ENCODE measurements around the gene VGF.
A peak's percentile ranks its signal among the peaks of the same experiment; 100 is the strongest.

The VGF gene

DNA sequence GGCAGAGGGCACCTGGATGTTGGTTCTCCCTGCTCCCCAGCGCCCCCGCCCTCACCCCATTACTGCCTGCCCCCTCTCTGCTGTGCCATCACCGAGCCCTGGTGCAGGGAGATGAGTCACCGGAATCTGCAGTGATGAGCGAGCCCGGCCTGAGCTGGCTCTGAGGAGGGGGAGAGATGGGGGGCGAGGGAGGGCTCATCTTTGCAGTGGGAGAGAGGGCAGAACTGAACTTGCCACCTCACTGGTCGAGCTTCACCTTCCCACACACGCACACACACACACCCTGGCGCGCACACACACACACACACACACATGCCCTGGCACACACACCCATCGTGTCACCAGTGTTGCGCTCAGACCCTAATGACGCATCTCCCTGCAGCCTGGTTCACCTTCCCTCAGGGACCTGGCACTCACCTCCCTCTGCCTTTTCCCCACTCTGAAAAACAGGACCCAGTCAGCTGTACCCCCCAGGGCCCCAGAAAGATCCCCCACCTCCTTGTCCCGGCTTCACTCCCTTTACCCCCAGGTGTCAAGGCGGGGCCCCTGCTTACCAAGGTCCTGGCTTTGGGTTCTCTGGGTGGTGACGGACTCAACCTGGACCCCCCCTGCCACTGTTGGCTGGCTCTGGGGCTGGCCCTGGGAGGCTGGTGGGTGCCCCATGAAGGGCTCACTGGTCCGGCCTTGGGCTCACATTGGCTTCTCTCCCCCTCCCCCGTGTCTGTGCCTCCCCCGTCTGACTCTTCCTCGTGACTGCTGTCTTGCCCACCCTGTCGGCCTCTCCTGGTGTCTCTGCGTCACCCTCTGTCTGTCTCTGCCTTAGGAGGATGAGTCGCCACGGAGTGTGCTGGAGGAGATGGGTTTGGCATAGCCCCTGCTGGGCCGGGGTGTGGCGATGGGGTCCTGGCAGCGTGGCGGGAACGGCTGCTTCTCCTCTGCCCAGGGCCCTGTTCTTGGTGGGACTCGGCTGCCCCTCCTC is 5.4 kb downstream of the VGF start:
- H3K4me3 ChIP-seq (ENCODE audit: low read depth, low read length) = no peak overlapping the region

DNA sequence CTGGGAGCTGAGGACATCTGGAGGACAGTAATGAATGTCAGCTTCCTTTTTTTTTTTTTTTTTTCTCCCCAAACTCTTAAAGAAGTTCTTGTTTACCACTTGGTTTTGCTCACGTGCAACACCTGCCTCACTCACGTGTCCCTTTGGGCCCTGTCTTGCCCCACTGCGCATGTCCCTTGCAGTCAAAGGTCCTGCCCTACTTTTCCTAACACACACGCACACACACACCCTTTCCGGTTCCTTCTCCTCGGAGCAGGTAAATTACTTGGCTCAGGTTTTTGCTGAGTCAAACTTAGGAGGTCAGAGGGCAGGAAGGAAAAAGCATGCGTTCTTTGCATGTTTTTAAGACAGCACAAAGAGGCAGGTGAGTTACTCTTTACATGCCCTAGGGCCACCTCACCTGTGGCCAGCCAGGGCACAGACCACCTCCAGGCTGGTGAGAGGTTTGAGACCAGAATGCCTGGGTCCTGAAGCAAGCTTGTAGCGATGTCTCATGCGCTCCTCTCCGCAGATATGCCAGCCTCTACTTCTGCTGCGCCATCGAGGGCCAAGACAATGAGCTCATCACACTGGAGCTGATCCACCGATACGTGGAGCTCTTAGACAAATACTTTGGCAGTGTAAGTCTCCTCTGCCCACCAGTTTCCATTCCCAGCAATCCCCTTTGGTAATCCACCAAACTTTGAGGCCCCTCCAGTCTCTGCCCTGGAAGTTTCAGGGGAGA is 8.3 kb downstream of the VGF start:
- TF ChIP-seq, protein P1, sequence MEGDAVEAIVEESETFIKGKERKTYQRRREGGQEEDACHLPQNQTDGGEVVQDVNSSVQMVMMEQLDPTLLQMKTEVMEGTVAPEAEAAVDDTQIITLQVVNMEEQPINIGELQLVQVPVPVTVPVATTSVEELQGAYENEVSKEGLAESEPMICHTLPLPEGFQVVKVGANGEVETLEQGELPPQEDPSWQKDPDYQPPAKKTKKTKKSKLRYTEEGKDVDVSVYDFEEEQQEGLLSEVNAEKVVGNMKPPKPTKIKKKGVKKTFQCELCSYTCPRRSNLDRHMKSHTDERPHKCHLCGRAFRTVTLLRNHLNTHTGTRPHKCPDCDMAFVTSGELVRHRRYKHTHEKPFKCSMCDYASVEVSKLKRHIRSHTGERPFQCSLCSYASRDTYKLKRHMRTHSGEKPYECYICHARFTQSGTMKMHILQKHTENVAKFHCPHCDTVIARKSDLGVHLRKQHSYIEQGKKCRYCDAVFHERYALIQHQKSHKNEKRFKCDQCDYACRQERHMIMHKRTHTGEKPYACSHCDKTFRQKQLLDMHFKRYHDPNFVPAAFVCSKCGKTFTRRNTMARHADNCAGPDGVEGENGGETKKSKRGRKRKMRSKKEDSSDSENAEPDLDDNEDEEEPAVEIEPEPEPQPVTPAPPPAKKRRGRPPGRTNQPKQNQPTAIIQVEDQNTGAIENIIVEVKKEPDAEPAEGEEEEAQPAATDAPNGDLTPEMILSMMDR (IDR thresholded peaks at IDR 0.05; ENCODE audit: low read depth, low read length, missing control alignments) = no peak
- DNase-seq (ENCODE audit: low read depth) = no peak
- H3K4me3 ChIP-seq (ENCODE audit: low read depth, low read length) = no peak overlapping the region

More for the DNA sequence above, 5.4 kb downstream of the VGF start:
- DNase-seq (ENCODE audit: low read depth) = no peak
- TF ChIP-seq, protein P1 (IDR thresholded peaks at IDR 0.05; ENCODE audit: low read depth, low read length, missing control alignments) = no peak

DNA sequence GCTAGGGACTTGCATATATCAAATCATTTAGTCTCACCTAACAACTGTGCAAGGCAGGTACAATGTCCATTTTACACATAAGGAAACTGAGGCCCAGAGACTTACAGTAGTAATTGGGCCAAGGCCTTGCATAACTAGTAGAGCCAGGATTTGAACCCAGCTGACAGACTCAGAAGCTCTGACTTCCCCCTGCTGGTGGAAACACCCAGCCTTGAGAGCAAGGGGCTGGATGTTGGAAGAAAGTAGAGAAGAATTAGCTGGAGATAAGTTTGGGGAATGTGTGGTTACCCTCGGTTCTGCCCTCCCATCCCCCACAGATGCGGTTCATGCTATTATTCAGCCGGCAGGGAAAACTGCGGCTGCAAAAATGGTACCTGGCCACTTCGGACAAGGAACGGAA is 9.1 kb downstream of the VGF start:
- DNase-seq (ENCODE audit: low read depth) = no peak
- H3K4me3 ChIP-seq (ENCODE audit: low read depth, low read length) = no peak overlapping the region
- TF ChIP-seq, protein P1 (IDR thresholded peaks at IDR 0.05; ENCODE audit: low read depth, low read length, missing control alignments) = no peak

DNA sequence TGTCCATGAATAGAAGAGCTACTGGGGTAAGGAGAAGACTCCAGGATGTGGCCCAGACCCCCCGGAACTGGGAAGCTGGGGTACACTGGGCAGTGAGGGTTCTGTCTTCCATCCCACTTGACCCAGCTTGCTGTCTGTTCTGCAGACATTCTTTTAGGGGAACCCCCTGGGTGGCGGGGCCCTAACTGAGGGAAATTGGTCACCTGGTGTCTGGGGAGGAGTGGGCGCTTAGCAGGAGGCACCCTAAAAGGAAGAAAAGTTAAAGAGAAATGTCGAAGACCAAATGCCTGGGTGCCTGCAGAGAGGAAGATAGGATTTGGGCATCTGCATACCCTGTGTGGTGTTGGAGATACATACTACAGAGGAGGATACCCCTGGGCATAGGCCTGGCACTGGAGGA is 10.1 kb downstream of the VGF start:
- DNase-seq (ENCODE audit: low read depth) = no peak
- TF ChIP-seq, protein P1 (IDR thresholded peaks at IDR 0.05; ENCODE audit: low read depth, low read length, missing control alignments) = no peak
- peak overlapping the region; percentile 78 for H3K4me3 ChIP-seq (ENCODE audit: low read depth, low read length)

DNA sequence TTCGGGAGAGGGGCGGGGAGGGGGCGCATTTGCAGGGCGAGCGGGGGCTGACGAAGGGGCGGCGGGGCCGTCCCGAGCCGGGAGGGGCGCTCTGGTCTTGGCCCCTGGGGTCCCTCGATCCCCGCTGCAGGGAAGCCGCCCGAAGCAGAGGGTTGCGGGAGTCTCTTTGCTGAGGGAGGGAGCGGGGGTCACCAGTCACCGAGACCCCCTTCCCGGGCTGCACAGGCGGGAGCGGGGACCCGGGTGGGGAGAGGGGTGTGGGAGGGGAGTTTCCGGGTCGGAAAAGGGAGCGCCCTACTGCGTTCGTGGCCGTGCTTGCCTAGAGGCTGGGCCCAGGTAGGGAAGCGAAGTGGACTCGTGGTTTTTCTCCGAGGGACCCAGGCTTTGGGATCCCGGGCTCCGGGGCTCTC is 10.7 kb downstream of the VGF start:
- DNase-seq (ENCODE audit: low read depth) = no peak
- TF ChIP-seq, protein P1 (IDR thresholded peaks at IDR 0.05; ENCODE audit: low read depth, low read length, missing control alignments) = peak; percentile 4
- H3K4me3 ChIP-seq (ENCODE audit: low read depth, low read length) = peak overlapping the region; percentile 78

DNA sequence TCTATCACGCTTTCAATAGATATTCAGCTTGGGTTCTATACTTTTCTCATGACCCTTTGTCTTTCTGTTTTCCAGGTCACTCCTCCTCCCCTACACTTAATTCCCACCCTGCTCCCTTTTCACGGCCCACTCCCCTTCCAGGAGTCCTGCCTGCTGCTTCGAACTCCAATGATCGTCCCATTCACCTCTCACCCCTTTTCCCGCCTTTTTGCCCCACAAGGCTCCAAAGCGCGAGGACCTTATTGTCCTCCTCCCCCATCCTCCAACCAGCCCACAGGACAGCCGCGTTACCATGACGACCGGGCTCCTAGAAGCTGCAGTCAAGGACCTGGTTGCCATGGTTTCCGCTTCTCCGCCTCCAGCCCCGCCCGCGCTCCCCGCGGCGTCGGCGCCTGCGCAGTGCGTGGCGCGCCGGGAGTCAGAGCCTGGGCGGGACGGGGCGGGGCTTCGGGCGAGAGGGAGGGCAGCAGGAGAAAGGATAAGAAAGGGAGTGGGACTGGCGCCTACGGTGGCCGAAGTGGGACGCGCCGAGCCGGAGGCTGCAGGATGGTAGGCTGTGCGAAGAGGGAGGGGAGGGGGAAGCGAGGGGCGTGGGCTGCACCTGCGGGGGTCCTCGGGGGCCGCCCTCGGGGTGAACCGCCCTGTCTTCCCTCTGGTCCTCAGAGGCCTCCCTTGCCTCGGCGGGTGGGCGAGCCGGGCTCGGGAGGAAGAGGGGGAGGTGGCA is 11.2 kb downstream of the VGF start, which contains the start of gene AP1S1:
AP1S1 (plus strand) TSS at position 508 of the 724 bp plus-strand sequence; CDS start at position 547, 39 bp downstream.
- TF ChIP-seq, protein P1 (IDR thresholded peaks at IDR 0.05; ENCODE audit: low read depth, low read length, missing control alignments) = no peak
- H3K4me3 ChIP-seq (ENCODE audit: low read depth, low read length) = peak within 1 kb of the TSS; percentile 78
- peak; percentile 96 for DNase-seq (ENCODE audit: low read depth)

All from GM12864 (cell line).